BLaER1 (cell line): Measurements from ENCODE around the gene RHOC.

ENCODE experiments used
- H3K27ac ChIP-seq: shearing (Covaris generic); formaldehyde crosslinking; 2 replicates; pipeline ENCODE4 v1.8.1; 2022
- H3K27me3 ChIP-seq: shearing (Covaris generic); formaldehyde crosslinking; 2 replicates; pipeline ENCODE4 v1.8.1; 2022
- H3K36me3 ChIP-seq: shearing (Covaris generic); formaldehyde crosslinking; 2 replicates; pipeline ENCODE4 v1.8.1; 2022
- H3K4me1 ChIP-seq: shearing (Covaris generic); formaldehyde crosslinking; 2 replicates; pipeline ENCODE4 v1.8.1; 2022
- H3K4me2 ChIP-seq: shearing (Covaris generic); formaldehyde crosslinking; 2 replicates; pipeline ENCODE4 v1.8.1; 2022
- H3K4me3 ChIP-seq: shearing (Covaris generic); formaldehyde crosslinking; 2 replicates; pipeline ENCODE4 v1.8.1; 2022
- H3K9ac ChIP-seq: shearing (Covaris generic); formaldehyde crosslinking; 2 replicates; pipeline ENCODE4 v1.8.1; 2022
- H3K9me3 ChIP-seq: shearing (Covaris generic); formaldehyde crosslinking; 2 replicates; pipeline ENCODE4 v1.8.1; 2022
- H4K20me1 ChIP-seq: shearing (Covaris generic); formaldehyde crosslinking; 2 replicates; pipeline ENCODE4 v1.8.1; 2022
- Cebpa-rat ChIP-seq: shearing (Covaris generic); IDR thresholded peaks from 2 replicates; pipeline ENCODE4 v1.8.1; 2022

Gene RHOC

DNA sequence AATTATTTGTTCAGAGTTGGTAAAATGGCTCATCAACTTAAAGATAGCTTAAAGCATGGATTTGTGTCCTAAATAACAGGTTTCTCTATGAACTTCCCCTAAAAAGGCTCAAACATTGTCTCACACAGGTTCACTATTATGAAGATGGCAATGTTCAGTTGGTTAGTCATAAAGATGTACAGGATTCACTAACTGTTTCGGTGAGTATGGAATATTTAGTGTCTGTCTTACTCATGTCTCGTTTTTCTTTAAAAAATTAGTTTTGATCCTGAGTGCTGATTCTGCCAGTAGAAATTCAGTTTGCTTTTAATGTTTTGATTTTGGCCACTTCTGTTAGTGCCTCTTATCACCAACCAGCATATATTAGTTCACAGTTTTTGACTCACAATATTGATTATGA is 40.0 kb downstream of the RHOC start:
- H3K9me3 ChIP-seq, result no peaks in the 10 kb centered on the region
- no peak overlapping the region for H3K4me2 ChIP-seq
- H3K4me1 ChIP-seq, result 0 out of 2 replicates have a peak, but pooled peaks cover 5% of the 10 kb centered on the region
- H3K36me3 ChIP-seq, result peaks cover 100% of the 10 kb centered on the region
- no peaks in the 10 kb centered on the region for H3K27me3 ChIP-seq
- no peak overlapping the region for H3K4me3 ChIP-seq
- no peak overlapping the region for H3K9ac ChIP-seq
- no peak overlapping the region for H3K27ac ChIP-seq
- no peaks in the 10 kb centered on the region for H4K20me1 ChIP-seq
- no peak for TF ChIP-seq Cebpa-rat

DNA sequence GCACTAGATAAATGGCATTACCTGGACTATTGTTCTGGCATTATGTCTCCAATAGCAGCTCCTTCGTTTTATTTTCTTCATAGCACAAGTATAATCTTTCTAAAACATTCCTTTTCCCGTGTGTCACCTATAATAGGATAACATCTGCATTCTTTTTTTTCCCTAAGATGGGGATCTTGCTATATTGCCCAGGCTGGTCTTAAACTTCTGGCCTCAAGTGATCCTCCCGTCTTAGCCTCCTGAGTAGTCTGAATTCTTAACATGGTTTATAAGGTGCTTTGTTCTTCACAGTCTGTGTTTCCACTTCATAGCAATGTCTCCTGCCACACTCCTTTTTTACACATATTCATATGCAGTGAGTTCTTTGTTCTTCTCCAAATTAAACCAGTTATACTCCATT is 41.1 kb downstream of the RHOC start:
- Histone ChIP-seq H3K9ac (no peak overlapping the region), H3K36me3 (peaks cover 100% of the 10 kb centered on the region), H3K9me3 (no peaks in the 10 kb centered on the region), H4K20me1 (no peaks in the 10 kb centered on the region), H3K27ac (no peak overlapping the region), H3K4me2 (no peak overlapping the region), H3K4me1 (0 out of 2 replicates have a peak, but pooled peaks cover 5% of the 10 kb centered on the region), H3K27me3 (no peaks in the 10 kb centered on the region), H3K4me3 (no peak overlapping the region)
- TF ChIP-seq Cebpa-rat, result no peak

DNA sequence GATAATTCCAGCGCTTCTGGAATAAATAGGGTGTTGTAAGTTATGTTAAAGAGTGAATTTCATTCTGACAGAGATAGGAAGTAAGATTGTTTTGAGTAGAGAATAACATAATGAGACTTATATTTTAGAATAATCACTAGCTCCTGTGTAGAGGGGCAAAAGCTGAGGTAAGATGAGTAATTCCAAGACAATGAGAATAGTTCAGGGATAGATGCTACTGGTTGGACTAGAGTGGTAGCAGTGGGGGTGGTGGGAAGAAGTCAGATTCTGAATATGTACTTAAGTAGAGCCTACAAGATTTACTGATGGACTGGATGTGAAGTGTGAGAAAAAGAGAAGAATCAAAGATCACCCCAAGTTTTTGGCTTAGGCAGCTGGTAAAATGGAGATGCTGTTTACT is 55.7 kb downstream of the RHOC start:
- peaks cover 86% of the 10 kb centered on the region for H3K36me3 ChIP-seq
- H3K4me3 ChIP-seq, result no peak overlapping the region
- no peak overlapping the region for H3K4me2 ChIP-seq
- no peaks in the 10 kb centered on the region for H3K9me3 ChIP-seq
- H3K27ac ChIP-seq, result no peak overlapping the region
- H3K27me3 ChIP-seq, result no peaks in the 10 kb centered on the region
- H3K9ac ChIP-seq, result no peak overlapping the region
- no peaks in the 10 kb centered on the region for H3K4me1 ChIP-seq
- TF ChIP-seq Cebpa-rat, result no peak
- H4K20me1 ChIP-seq, result peaks cover 66% of the 10 kb centered on the region
